RKO (cell line): ENCODE data around the gene ALCAM.
"Not testable (repeated sequence)": the region's sequence is repeated elsewhere in the genome, so short reads cannot be mapped to it uniquely, and the experiment has no call there.

Experiments
- DNase-seq: peaks from one replicate; pipeline ENCODE4 v3.0.0-alpha.2; 2016; ENCODE audit warnings: low spot score

Gene ALCAM

GRCh38 chr3:105584003-105584790, 217.5 kb downstream of the ALCAM start:
- no peak for DNase-seq

GRCh38 chr3:105593315-105593714, 226.6 kb downstream of the ALCAM start:
- no peak for DNase-seq

GRCh38 chr3:105594219-105594618, 227.5 kb downstream of the ALCAM start:
- DNase-seq, result peak; percentile 25

GRCh38 chr3:105598042-105598796, 231.5 kb downstream of the ALCAM start:
- peak; percentile 75 for DNase-seq

GRCh38 chr3:105599350-105599749, 232.6 kb downstream of the ALCAM start:
- no peak for DNase-seq

GRCh38 chr3:105601756-105602155, 235.0 kb downstream of the ALCAM start:
- DNase-seq, result not testable (repeated sequence)

GRCh38 chr3:105602286-105602685, 235.6 kb downstream of the ALCAM start:
- not testable (repeated sequence) for DNase-seq

GRCh38 chr3:105603516-105603915, 236.8 kb downstream of the ALCAM start:
- DNase-seq, result not testable (repeated sequence)

- DNase-seq, result no peak
Observed at GRCh38 chr3:105606016-105606415, 239.3 kb downstream of the ALCAM start.

GRCh38 chr3:105608623-105609022, 241.9 kb downstream of the ALCAM start:
- DNase-seq, result no peak

GRCh38 chr3:105610473-105610872, 243.8 kb downstream of the ALCAM start:
- no peak for DNase-seq

GRCh38 chr3:105611304-105612192, 244.8 kb downstream of the ALCAM start:
- DNase-seq, result no peak

- no peak for DNase-seq
Observed at GRCh38 chr3:105613120-105613519, 246.4 kb downstream of the ALCAM start.

- DNase-seq, result no peak
Observed at GRCh38 chr3:105614288-105615030, 247.8 kb downstream of the ALCAM start.

- no peak for DNase-seq
Observed at GRCh38 chr3:105615814-105616213, 249.1 kb downstream of the ALCAM start.

GRCh38 chr3:105616374-105617121, 249.8 kb downstream of the ALCAM start:
- no peak for DNase-seq

GRCh38 chr3:105618556-105618955, 251.8 kb downstream of the ALCAM start:
- DNase-seq, result no peak

- DNase-seq, result no peak
Observed at GRCh38 chr3:105619651-105620050, 252.9 kb downstream of the ALCAM start.

GRCh38 chr3:105620236-105620635, 253.5 kb downstream of the ALCAM start:
- no peak for DNase-seq

GRCh38 chr3:105622169-105622568, 255.5 kb downstream of the ALCAM start:
- DNase-seq, result no peak
